Subcutaneous adipose tissue (tissue), 4 donors: ENCODE results near the gene TCOF1. TPM values are rescaled to one million over a fixed set of nuclear protein-coding genes. Genes with fewer than 3 reads are reported as not detected.

Source experiments
- CTCF ChIP-seq: fragments of 450-650 bp; IDR thresholded peaks from one replicate; pipeline ENCODE4 v1.5.1; 2016; ENCODE audit warnings: low read depth, mild to moderate bottlenecking, control low read depth, antibody characterized with exemption, moderate library complexity
- total RNA-seq, 4 donors: library from RNA; depleted of rRNA; stranded (reverse); fragments of >200 nt; gene quantifications; one replicate each; pipeline ENCODE4 v1.1.0, GENCODE V29; 2016

The TCOF1 gene
- total RNA-seq, 4 donors from 2014 or later: 18.2 to 29.0 (median 19.9) TPM

- TF ChIP-seq CTCF: no peak
Observed at GRCh38 chr5:150441813-150442698, 84.6 kb downstream of the TCOF1 start.

- TF ChIP-seq CTCF: no peak
Observed at GRCh38 chr5:150442699-150443080, 85.2 kb downstream of the TCOF1 start.

GRCh38 chr5:150443242-150444075 lies 86.0 kb downstream of the TCOF1 start:
- TF ChIP-seq CTCF: no peak

GRCh38 chr5:150444770-150445169 lies 87.3 kb downstream of the TCOF1 start:
- TF ChIP-seq CTCF: no peak

GRCh38 chr5:150446088-150446487 lies 88.6 kb downstream of the TCOF1 start:
- TF ChIP-seq CTCF: no peak

- TF ChIP-seq CTCF: no peak
Observed at GRCh38 chr5:150446583-150446982, 89.1 kb downstream of the TCOF1 start.

- no peak for TF ChIP-seq CTCF
Observed at GRCh38 chr5:150447188-150447587, 89.7 kb downstream of the TCOF1 start.
